ENCODE measurements around the gene PGBD5.

PGBD5 gene

GRCh38 chr1:230322967-230323547, 103.1 kb downstream of the PGBD5 start:
- DNase-seq (ENCODE audit: low read depth, low spot score) = no peak

GRCh38 chr1:230322421-230322756, 103.7 kb downstream of the PGBD5 start:
- DNase-seq (ENCODE audit: low read depth, low spot score) = no peak

GRCh38 chr1:230321741-230322420, 104.3 kb downstream of the PGBD5 start:
- no peak for DNase-seq (ENCODE audit: low read depth, low spot score)

GRCh38 chr1:230321341-230321740, 104.8 kb downstream of the PGBD5 start:
- no peak for DNase-seq (ENCODE audit: low read depth, low spot score)

GRCh38 chr1:230320804-230321203, 105.3 kb downstream of the PGBD5 start:
- no peak for DNase-seq (ENCODE audit: low read depth, low spot score)

- DNase-seq (ENCODE audit: low read depth, low spot score) = no peak
Observed at GRCh38 chr1:230319014-230319747, 107.0 kb downstream of the PGBD5 start.

- DNase-seq (ENCODE audit: low read depth, low spot score) = peak; percentile 47
Observed at GRCh38 chr1:230317823-230318819, 108.0 kb downstream of the PGBD5 start.

- no peak for DNase-seq (ENCODE audit: low read depth, low spot score)
Observed at GRCh38 chr1:230316864-230317745, 109.0 kb downstream of the PGBD5 start.

GRCh38 chr1:230315099-230315498, 111.0 kb downstream of the PGBD5 start:
- no peak for DNase-seq (ENCODE audit: low read depth, low spot score)

- DNase-seq (ENCODE audit: low read depth, low spot score) = no peak
Observed at GRCh38 chr1:230314142-230314470, 112.0 kb downstream of the PGBD5 start.

GRCh38 chr1:230313453-230314141, 112.5 kb downstream of the PGBD5 start:
- DNase-seq (ENCODE audit: low read depth, low spot score) = no peak

GRCh38 chr1:230312676-230313075, 113.5 kb downstream of the PGBD5 start:
- no peak for DNase-seq (ENCODE audit: low read depth, low spot score)

- peak; percentile 88 for DNase-seq (ENCODE audit: low read depth, low spot score)
Observed at GRCh38 chr1:230310381-230311163, 115.6 kb downstream of the PGBD5 start.

- DNase-seq (ENCODE audit: low read depth, low spot score) = no peak
Observed at GRCh38 chr1:230309646-230310177, 116.4 kb downstream of the PGBD5 start.

GRCh38 chr1:230308821-230309220, 117.3 kb downstream of the PGBD5 start:
- DNase-seq (ENCODE audit: low read depth, low spot score) = no peak

- peak; percentile 93 for DNase-seq (ENCODE audit: low read depth, low spot score)
Observed at GRCh38 chr1:230308039-230308438, 118.1 kb downstream of the PGBD5 start.

GRCh38 chr1:230307213-230307612, 118.9 kb downstream of the PGBD5 start:
- DNase-seq (ENCODE audit: low read depth, low spot score) = peak; percentile 88

GRCh38 chr1:230306169-230306568, 120.0 kb downstream of the PGBD5 start:
- no peak for DNase-seq (ENCODE audit: low read depth, low spot score)

GRCh38 chr1:230303822-230304221, 122.3 kb downstream of the PGBD5 start:
- peak; percentile 37 for DNase-seq (ENCODE audit: low read depth, low spot score)

Measured in astrocyte of the hippocampus (primary cell).